Measurements from ENCODE around the gene TBK1. TPM values are rescaled to one million over a fixed set of nuclear protein-coding genes. Genes with fewer than 3 reads are reported as not detected.

Gene TBK1
- total and polyA plus RNA-seq, 4 donors: 21.0 to 51.6 (median 23.3) TPM

DNA sequence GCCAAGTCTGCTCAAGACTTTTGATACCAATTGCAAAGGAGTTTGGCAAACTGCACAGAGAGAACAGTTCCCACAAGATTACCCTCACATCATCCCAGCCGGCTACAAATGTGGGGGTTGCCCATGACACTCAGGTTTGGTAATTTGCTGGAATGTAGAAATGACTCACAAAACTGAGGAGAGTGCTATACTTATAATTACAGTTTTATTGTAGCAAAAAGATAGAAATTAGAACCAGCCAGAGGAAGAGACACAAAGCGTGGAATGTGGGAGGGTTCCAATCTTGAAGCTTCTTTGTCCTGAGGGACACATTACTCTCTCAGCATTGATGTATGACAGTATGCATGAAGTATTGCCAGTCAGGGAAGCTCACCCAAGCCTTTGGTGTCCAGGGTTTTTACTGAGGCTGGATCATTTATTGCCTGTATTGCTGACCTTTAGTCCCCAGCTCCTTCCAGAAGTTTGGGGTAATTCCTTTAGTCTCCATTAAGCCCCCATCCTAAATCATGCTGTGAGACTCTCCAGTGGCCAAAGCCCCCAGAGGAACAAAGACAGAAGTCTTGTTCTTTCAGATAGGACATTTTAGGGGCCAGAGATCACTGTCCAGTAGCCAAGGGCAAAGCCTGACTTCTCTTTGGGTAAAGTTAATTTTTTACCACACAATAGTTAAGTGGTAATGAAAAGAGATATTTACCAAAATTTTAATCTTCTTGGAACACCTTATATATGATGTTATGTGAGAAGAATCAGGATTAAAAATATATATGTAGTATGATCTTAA, 9.9 kb downstream of the TBK1 start:
- Histone ChIP-seq H3K36me3 (ENCODE audit: control insufficient read depth, insufficient read depth, low read length) (peaks cover 16% of the 10 kb centered on the region), H3K9me3 (ENCODE audit: control insufficient read depth, insufficient read depth, low read length) (no peaks in the 10 kb centered on the region), H3K4me1 (ENCODE audit: control insufficient read depth, insufficient read depth, low read length) (no peaks in the 10 kb centered on the region), H3K4me3 (ENCODE audit: low read depth, low read length) (no peak overlapping the region), H3K27me3 (ENCODE audit: control insufficient read depth, insufficient read depth, low read length) (no peaks in the 10 kb centered on the region), H3K27ac (ENCODE audit: low read depth, low read length) (no peak overlapping the region)
- DNase-seq (ENCODE audit: low read depth in 4 of 6, low spot score in 6 of 6): peak in 1 of 6 donors; percentile 27
- no CpG with 5 or more reads among the region's 2 CpGs for WGBS (ENCODE audit: insufficient coverage)

DNA sequence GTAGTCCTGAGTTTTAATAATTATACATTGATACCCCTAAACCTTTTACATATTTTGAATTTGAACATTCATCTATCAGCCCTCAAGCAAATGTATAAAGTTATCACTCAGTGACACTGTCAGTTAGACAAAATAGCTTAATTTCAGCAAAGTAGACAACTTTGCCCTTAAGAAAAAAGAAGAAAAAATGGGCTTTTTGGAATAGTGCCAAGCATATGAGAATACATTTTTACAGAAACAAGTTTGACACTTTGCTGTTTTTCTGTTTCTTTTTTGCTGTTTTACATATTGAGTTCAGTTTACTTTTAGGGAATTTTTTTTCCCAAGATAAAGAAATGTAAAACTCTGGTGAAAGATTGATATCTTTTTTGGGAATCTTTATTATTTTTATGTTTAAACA, 14.3 kb downstream of the TBK1 start:
- Histone ChIP-seq H3K4me1 (ENCODE audit: control insufficient read depth, insufficient read depth, low read length) (no peaks in the 10 kb centered on the region), H3K27ac (ENCODE audit: low read depth, low read length) (no peak overlapping the region)
- DNase-seq (ENCODE audit: low read depth in 4 of 6, low spot score in 6 of 6): no peak

DNA sequence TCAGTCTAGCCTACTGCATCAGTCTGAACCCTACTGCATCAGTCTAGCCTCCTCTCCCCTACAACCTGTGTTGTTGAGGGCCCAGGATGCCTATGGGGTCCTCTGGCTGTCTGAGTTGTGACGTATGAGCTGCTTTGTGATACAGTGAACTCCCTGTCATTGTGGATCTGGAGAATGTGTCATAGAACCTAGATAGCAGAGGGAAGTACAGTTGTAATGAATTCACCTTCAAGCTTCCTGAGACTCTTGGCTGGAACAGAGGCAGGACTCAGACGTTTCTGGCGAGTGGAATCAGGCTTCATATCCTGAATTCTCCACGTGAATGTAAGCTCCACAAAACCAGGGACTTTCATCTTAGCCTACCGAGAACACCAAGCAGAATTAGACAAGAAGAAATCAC, 17.0 kb downstream of the TBK1 start:
- no peaks in the 10 kb centered on the region for H3K27me3 ChIP-seq (ENCODE audit: control insufficient read depth, insufficient read depth, low read length)
- DNase-seq (ENCODE audit: low read depth in 4 of 6, low spot score in 6 of 6): no peak
- H3K36me3 ChIP-seq (ENCODE audit: control insufficient read depth, insufficient read depth, low read length): peaks cover 20% of the 10 kb centered on the region
- no peaks in the 10 kb centered on the region for H3K9me3 ChIP-seq (ENCODE audit: control insufficient read depth, insufficient read depth, low read length)
- no peak overlapping the region for H3K27ac ChIP-seq (ENCODE audit: low read depth, low read length)
- H3K4me3 ChIP-seq (ENCODE audit: low read depth, low read length): no peak overlapping the region
- H3K4me1 ChIP-seq (ENCODE audit: control insufficient read depth, insufficient read depth, low read length): no peaks in the 10 kb centered on the region
- 72% methylated on average over 5 of the region's 5 CpGs for WGBS (ENCODE audit: insufficient coverage)

More for the DNA sequence above, 14.3 kb downstream of the TBK1 start:
- Histone ChIP-seq H3K4me3 (ENCODE audit: low read depth, low read length) (no peak overlapping the region), H3K9me3 (ENCODE audit: control insufficient read depth, insufficient read depth, low read length) (no peaks in the 10 kb centered on the region), H3K36me3 (ENCODE audit: control insufficient read depth, insufficient read depth, low read length) (peaks cover 22% of the 10 kb centered on the region), H3K27me3 (ENCODE audit: control insufficient read depth, insufficient read depth, low read length) (no peaks in the 10 kb centered on the region)

DNA sequence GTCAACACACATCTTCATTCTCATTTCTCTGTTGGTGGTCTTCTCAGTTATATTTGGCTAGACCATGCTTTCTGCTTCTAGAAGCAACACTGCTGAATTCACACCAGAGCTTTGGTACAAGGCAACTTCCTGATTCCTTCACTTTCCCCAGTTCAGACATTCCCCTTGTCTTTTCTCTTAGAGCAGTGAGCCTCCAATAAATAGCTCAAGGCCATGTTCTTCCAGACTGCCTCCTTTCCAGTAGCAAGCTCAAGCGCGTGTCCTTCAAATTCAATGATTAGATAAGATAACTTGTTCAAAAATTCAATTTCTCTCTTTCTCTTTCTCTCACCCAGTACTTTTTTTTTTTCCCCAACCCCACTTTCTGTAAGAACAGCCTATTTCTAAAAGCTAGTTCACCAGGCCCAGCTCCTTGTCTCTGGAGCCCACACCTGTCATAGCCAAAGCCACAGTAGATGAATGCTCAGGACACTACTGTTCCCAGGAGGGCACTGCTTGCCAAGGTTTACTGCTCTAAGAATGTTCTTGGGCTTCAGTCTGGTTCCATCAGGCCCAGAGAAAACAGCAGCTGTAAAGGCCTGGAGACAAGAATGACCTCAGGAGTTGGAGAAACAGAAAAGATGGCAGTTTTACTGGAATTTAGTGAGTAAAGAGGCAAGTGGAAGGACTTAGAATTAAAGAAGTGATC, 17.7 kb downstream of the TBK1 start:
- Histone ChIP-seq H3K27me3 (ENCODE audit: control insufficient read depth, insufficient read depth, low read length) (no peaks in the 10 kb centered on the region), H3K4me3 (ENCODE audit: low read depth, low read length) (no peak overlapping the region), H3K27ac (ENCODE audit: low read depth, low read length) (no peak overlapping the region), H3K36me3 (ENCODE audit: control insufficient read depth, insufficient read depth, low read length) (peaks cover 21% of the 10 kb centered on the region), H3K9me3 (ENCODE audit: control insufficient read depth, insufficient read depth, low read length) (no peaks in the 10 kb centered on the region), H3K4me1 (ENCODE audit: control insufficient read depth, insufficient read depth, low read length) (no peaks in the 10 kb centered on the region)
- WGBS (ENCODE audit: insufficient coverage): no CpG with 5 or more reads among the region's 2 CpGs
- peak in 1 of 6 donors; percentile 8 for DNase-seq (ENCODE audit: low read depth in 4 of 6, low spot score in 6 of 6)

DNA sequence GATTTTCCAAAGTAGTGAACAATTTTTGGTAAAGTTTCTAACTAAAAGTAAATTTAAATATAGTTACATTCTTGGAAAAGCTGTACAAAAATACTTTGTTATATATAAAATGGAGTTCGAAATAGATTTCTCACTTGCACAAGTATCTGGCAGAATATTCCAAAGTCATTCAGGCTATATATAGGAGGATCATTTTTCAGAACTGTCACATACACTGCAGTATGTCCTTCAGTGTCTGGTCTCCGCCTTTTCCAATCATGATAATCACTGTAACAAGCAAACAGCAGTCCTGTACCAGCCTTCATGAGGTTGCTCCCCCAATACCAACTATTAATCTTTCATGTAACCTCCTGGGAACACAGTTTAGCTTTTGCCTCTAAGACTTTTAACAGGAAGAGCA, 18.6 kb downstream of the TBK1 start:
- H3K36me3 ChIP-seq (ENCODE audit: control insufficient read depth, insufficient read depth, low read length): peaks cover 20% of the 10 kb centered on the region
- H3K4me3 ChIP-seq (ENCODE audit: low read depth, low read length): no peak overlapping the region
- no peak overlapping the region for H3K27ac ChIP-seq (ENCODE audit: low read depth, low read length)
- WGBS (ENCODE audit: insufficient coverage): 78% methylated on average over 1 of the region's 2 CpGs
- no peaks in the 10 kb centered on the region for H3K9me3 ChIP-seq (ENCODE audit: control insufficient read depth, insufficient read depth, low read length)
- no peaks in the 10 kb centered on the region for H3K4me1 ChIP-seq (ENCODE audit: control insufficient read depth, insufficient read depth, low read length)
- peak in 1 of 6 donors; percentile 5 for DNase-seq (ENCODE audit: low read depth in 4 of 6, low spot score in 6 of 6)
- H3K27me3 ChIP-seq (ENCODE audit: control insufficient read depth, insufficient read depth, low read length): no peaks in the 10 kb centered on the region

DNA sequence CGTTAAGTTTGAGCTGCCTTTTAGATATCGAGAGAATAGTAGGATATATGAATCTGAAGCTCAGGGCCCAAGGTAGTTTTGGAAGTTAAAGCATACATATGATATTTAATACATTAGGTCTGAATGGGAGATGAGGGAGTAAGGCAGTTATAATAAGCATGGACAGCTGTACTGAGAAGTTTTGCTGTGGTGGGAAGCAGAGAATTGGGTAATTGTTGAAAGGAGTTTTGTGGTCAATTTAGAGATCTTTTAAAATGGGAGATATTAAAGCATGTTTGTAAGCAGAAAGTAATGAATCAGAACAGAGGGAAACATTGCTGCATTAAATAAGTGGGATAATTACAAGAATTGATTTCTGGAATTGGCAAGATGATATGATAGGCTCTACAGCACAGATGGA, 21.3 kb downstream of the TBK1 start:
- DNase-seq (ENCODE audit: low read depth in 4 of 6, low spot score in 6 of 6): no peak
- no peak overlapping the region for H3K4me3 ChIP-seq (ENCODE audit: low read depth, low read length)
- H3K36me3 ChIP-seq (ENCODE audit: control insufficient read depth, insufficient read depth, low read length): peaks cover 16% of the 10 kb centered on the region
- H3K27me3 ChIP-seq (ENCODE audit: control insufficient read depth, insufficient read depth, low read length): no peaks in the 10 kb centered on the region
- H3K4me1 ChIP-seq (ENCODE audit: control insufficient read depth, insufficient read depth, low read length): no peaks in the 10 kb centered on the region
- peaks cover 5% of the 10 kb centered on the region for H3K9me3 ChIP-seq (ENCODE audit: control insufficient read depth, insufficient read depth, low read length)
- WGBS (ENCODE audit: insufficient coverage): 70% methylated on average over 2 of the region's 2 CpGs
- no peak overlapping the region for H3K27ac ChIP-seq (ENCODE audit: low read depth, low read length)

DNA sequence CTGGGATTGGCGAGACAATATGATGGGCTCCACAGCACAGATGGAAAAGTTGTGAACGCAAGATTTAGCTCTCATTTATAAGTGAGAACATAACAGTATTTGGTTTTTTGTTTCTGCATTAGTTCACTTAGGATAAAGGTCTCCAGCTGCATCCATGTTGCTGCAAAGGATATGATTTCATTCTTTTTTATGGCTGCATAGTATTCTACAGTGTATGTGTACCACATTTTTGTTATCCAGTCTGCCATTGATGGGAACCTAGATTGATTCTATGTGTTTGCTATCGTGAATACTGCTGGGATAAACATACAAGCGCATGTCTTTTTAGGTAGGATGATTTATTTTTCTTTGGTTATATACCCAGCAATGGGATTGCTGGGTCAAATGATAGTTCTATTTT, 23.6 kb downstream of the TBK1 start:
- H3K36me3 ChIP-seq (ENCODE audit: control insufficient read depth, insufficient read depth, low read length): peaks cover 9% of the 10 kb centered on the region
- H3K4me3 ChIP-seq (ENCODE audit: low read depth, low read length): no peak overlapping the region
- peaks cover 5% of the 10 kb centered on the region for H3K9me3 ChIP-seq (ENCODE audit: control insufficient read depth, insufficient read depth, low read length)
- DNase-seq (ENCODE audit: low read depth in 4 of 6, low spot score in 6 of 6): no peak
- no peaks in the 10 kb centered on the region for H3K27me3 ChIP-seq (ENCODE audit: control insufficient read depth, insufficient read depth, low read length)
- H3K4me1 ChIP-seq (ENCODE audit: control insufficient read depth, insufficient read depth, low read length): no peaks in the 10 kb centered on the region
- WGBS (ENCODE audit: insufficient coverage): 94% methylated on average over 3 of the region's 4 CpGs
- no peak overlapping the region for H3K27ac ChIP-seq (ENCODE audit: low read depth, low read length)

DNA sequence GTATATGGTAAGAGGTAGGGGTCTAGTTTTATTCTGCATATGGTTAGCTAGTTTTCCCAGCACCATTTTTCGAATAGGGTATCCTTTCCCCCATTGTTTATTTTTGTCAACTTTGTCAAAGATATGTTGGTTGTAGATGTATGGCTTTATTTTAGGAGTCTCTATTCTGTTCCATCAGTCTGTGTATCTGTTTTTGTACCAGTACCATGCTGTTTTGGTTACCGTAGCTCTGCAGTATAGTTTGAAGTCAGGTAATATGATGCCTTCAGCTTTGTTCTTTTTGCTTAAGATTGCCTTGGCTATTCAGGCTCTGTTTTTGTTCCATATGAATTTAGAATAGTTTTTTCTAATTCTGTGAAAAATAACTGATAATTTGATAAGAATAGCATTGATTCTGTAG, 24.9 kb downstream of the TBK1 start:
- DNase-seq (ENCODE audit: low read depth in 4 of 6, low spot score in 6 of 6): no peak
- Histone ChIP-seq H3K36me3 (ENCODE audit: control insufficient read depth, insufficient read depth, low read length) (peaks cover 5% of the 10 kb centered on the region), H3K27ac (ENCODE audit: low read depth, low read length) (no peak overlapping the region), H3K4me1 (ENCODE audit: control insufficient read depth, insufficient read depth, low read length) (no peaks in the 10 kb centered on the region), H3K4me3 (ENCODE audit: low read depth, low read length) (no peak overlapping the region), H3K9me3 (ENCODE audit: control insufficient read depth, insufficient read depth, low read length) (peaks cover 5% of the 10 kb centered on the region), H3K27me3 (ENCODE audit: control insufficient read depth, insufficient read depth, low read length) (no peaks in the 10 kb centered on the region)
- no CpG with 5 or more reads among the region's 2 CpGs for WGBS (ENCODE audit: insufficient coverage)

DNA sequence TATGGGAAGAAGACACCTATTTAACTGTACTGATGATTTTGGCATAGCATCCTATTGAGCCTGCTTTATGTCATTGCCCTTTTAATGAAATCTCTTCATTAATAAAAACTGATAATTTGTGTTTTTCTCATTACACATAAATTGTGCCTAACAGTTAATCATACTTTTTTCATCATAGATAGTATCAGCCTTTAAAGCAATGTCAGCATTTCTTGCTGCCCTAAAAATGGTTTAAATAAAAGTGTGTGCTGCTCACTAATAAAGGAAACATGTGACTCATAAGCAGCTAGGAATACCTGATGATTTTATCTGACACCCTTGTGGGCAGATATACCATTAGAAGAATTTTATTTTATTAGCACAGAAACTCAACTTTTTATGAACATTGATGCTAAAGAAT, 26.7 kb downstream of the TBK1 start:
- Histone ChIP-seq H3K4me1 (ENCODE audit: control insufficient read depth, insufficient read depth, low read length) (no peaks in the 10 kb centered on the region), H3K36me3 (ENCODE audit: control insufficient read depth, insufficient read depth, low read length) (peaks cover 6% of the 10 kb centered on the region), H3K27ac (ENCODE audit: low read depth, low read length) (no peak overlapping the region), H3K9me3 (ENCODE audit: control insufficient read depth, insufficient read depth, low read length) (peaks cover 5% of the 10 kb centered on the region), H3K27me3 (ENCODE audit: control insufficient read depth, insufficient read depth, low read length) (no peaks in the 10 kb centered on the region), H3K4me3 (ENCODE audit: low read depth, low read length) (no peak overlapping the region)
- DNase-seq (ENCODE audit: low read depth in 4 of 6, low spot score in 6 of 6): no peak

DNA sequence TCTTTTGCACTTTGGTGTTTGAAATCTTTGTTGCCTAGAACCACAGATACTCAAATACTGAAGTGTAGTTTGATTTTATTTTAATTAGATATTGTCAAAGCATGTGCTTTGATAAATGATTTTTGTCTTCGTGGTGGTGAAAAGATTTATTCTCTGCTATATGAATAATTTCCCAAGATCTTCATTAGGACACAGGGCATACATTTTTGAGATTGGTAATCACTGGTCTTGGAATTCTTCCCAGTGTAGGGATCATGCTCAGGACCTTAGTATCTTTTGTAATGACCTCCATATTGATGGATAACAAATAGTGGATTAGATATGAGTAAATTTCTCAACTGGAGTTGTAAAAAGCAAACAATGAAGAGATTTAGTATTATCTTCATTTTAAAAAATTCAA, 28.2 kb downstream of the TBK1 start:
- no peak overlapping the region for H3K27ac ChIP-seq (ENCODE audit: low read depth, low read length)
- no CpG with 5 or more reads among the region's 1 CpG for WGBS (ENCODE audit: insufficient coverage)
- peaks cover 5% of the 10 kb centered on the region for H3K9me3 ChIP-seq (ENCODE audit: control insufficient read depth, insufficient read depth, low read length)
- H3K27me3 ChIP-seq (ENCODE audit: control insufficient read depth, insufficient read depth, low read length): no peaks in the 10 kb centered on the region
- no peaks in the 10 kb centered on the region for H3K4me1 ChIP-seq (ENCODE audit: control insufficient read depth, insufficient read depth, low read length)
- peaks cover 5% of the 10 kb centered on the region for H3K36me3 ChIP-seq (ENCODE audit: control insufficient read depth, insufficient read depth, low read length)
- DNase-seq (ENCODE audit: low read depth in 4 of 6, low spot score in 6 of 6): no peak
- H3K4me3 ChIP-seq (ENCODE audit: low read depth, low read length): no peak overlapping the region

All from spinal cord (tissue), 10 donors.